Right hindlimb (tissue), 1 donor: ENCODE measurements around the gene WNT8B.

Source experiments
- DNase-seq: peaks from one replicate; pipeline ENCODE4 v3.0.0-alpha.2; 2018

WNT8B gene

DNA sequence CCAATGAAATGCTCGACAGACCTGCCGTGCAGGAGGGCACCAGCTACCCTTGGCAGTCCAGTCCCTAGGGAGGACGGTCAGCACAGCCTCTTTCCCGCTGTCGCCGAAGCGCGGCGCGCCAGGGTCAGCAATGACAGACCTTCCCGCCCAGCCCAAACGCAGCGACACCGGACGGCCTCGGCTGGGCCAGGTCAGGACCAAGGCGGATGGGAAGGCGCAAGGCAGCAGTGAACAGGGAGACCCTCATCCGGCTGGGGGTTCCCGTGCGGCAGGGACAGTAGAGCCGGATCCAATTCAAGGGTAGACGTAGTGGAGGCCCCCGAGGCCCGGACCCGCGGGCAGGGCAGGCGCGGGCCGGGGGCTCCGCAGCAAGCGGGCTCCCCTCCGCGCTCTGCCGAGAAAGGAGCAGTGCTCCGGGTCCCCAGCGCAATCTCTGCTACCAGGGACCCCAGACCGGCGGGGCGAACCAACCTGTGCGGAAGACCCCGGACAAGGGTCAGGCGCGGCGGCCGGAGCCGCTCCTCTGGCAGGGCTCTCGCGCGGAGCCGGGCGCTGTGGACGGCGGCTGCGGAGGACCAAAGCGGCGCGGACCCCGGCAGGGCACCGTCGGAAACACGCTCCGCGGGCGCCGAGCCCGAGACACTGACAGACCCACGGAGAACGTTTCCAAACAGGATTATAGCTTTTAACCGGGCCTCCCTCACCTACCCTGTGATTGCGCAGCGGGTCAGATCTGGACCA lies 56.7 kb downstream of the WNT8B start, which contains the start of gene SEC31B:
TSS of gene SEC31B (minus strand) at position 551 of the 741 bp plus-strand sequence. CDS start 2,909 bp downstream, outside the sequence.
- peak; percentile 53 for DNase-seq

DNA sequence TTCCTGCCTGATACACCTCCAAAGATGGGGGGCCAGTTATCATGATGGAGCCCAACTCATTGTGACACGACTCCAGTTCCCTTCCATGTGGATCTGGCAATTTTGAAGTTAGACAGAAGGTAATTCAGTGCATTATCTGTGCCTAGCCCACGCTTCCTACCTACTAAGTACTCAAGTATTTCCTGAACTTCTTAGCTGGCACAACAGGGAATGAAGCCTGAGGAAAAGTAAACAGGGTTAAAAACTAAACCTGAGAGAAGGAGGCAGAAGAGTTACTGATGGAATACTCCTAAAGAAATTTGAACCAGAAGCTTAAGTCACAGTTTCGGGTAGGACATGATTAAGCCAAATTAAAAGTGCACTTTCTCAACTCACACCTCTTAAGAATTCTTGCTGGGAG lies 58.0 kb downstream of the WNT8B start:
- no peak for DNase-seq

DNA sequence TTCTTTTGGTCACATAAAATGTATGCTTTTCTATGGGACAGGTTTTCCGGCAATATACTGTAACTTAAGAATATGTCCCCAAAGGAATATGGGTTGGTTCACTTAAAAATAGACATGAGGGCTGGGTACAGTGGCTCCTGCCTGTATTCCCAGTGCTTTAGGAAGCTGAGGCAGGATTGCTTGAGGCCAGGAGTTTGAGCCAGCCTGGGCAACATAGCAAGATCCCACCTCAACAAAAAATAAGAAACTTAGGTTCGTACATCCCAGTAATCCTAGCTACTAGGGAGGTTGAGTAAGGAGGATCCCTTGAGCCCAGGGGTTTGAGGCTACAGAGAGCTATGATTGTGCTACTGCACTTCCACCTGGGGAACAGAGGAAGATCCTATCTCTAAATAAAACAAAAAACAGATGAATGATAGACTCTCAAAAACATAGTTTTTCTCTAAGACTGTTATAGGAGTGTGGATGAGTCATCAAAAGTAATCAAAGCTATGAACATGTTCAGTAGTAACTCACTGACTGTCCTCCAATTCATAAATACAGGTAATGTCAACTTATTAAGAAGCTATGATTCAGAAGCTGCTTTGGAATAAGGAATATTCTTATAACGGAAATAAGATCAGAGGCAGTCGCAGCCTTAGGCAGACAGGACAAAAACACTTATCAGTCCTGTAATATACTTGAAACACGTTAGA lies 59.4 kb downstream of the WNT8B start:
- DNase-seq: no peak

DNA sequence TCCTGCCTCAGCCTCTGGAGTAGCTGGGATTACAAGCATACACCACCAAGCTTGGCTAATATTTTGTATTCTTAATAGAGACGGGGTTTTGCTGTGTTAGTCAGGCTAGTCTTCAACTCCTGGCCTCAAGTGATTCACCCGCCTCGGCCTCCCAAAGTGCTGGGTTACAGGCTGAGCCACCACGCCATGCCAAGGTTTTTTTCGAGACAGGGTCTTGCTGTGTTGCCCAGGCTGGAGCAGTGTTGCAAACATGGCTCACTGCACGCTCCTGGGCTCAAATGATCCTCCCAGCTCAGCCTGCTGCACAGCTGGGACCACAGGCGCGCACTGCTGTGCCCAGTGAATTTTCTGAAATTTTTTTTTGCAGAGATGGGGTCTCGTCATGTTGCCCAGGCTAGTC lies 60.1 kb downstream of the WNT8B start:
- no peak for DNase-seq

DNA sequence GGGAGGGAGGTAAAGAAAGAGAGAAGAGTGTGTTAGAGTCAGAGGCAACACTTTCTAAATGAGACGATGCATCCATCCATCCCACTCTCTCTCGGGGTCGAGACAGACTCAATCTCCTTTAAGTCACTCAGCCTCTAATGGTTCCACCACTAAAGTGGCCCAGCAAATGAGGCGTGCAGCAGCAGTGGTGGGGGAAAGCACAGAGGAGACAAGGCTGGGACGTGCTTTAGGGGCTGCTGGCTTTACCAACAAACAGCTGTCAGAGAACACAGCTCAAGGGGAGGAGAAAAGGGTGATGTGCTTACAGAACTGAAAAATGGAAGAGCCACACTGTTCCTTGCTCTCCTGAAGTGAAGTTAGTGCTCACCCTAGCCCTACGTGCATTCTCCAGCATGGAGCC lies 61.4 kb downstream of the WNT8B start:
- DNase-seq: no peak

DNA sequence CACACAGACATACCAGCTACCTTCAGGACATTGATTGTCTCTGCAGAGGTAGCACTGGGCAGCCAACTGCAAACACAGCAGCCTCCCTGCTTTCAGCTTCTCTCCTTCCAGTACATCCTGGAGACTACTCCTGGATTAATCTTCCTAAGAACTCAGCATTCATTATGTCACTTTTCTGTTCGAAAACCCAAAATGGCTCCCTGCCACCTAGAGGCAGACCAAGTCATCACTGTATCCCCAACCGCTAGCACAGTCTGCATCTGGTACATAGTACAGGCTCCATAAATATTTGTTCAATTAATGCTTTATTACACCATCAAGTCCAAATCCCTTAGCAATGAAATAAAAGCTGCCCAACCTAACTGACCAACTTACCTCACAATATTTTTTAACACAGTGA lies 61.8 kb downstream of the WNT8B start:
- DNase-seq: no peak

DNA sequence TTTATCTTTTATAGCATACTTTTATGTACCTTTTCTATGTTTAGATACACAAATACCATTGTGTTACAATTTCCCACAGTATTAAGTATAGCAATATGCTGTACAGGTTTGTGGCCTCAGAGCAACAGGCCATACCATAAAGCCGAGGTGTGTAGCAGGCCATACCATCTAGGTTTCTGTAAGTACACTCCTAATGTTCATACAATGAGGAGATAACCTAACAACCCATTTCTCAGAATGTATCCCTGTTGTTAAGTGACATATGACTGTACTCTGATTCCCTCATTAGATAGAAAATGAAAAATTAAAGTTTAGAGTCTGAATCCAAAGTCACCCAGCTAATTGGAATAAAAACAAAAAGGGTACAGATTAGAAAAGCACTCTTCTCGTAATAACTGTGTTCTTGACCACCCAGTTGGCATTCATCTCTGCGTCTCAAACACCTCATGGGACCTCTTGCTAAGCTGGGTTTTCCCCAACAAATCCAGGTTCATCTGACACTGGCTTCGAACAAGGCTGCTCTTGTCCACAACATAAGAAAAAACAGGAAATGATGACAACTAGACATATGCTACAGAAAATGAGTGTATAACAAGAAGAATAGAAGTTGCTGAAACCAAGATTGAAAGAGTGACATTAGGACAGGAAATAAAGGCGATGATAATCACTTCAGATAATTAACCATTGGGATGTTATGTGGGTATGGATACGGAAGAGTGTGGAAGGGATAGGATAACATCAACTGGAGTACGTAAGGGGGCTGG lies 65.5 kb downstream of the WNT8B start:
- DNase-seq: no peak

DNA sequence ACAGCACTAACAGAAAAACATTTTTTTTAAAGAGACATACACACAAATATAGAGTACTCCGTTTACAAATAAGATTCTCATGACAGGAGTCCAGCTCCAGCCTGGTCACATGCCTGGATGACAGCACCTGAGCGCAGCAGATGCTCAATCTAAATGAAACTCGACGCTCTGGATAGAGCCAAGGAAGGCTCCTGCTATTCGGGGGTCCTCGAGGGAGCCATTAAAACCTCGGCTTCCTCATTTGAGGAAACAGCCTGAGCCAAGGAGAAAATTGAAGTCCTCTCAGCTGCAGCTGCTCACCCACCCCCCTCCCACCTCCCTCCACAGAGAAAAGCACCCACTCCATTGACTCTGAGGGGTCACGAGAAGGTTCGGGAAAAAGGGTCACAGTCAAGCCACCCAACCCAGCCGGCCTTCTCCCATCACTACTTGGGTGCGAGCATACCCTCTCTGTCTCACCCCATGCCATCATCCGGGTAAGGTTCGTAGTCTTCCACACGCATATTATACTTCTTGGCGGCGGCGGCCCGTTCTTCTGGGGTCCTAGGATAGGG lies 66.2 kb downstream of the WNT8B start:
- peak; percentile 75 for DNase-seq

DNA sequence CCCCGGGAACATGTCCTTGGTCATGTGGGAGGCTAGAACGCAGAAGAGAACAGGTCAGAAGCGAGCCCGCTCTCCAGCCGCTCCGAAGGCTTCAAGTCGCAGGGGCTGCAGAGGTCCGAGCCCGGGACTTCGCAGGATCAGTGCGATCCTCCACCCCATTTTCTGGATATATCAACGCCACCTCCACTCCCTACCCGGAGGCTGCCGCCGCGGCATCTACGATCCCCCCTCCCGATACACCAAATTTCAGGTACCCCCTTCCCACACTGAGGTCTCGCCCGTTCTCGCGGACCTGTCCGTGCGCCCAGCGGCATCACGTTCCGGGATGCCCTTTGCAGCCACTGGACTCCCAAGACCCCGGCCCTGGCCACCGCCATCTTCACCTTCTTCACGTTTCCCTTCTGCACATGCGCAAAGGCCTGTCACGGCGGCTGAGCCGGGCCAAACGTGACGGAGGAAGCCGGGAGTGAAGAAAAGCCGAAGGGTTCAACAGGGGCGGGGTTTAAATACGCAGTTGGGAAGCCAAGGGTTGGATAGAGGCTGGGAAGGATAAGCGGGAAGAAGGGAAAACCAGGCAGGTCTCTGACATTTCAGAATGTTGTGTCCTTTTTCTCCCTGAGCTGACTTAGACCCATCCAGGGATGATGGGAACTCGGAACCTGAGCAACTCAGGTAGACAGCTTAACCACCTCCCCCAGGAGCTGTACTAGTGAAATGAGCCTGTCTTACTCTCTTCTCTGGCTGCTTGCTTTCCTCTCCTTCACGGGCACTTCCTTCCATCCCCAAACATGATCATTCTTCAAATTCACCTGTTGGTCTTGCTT lies 66.9 kb downstream of the WNT8B start, which contains the start of gene NDUFB8:
TSS of gene NDUFB8 (minus strand) at position 397 of the 824 bp plus-strand sequence. CDS start at position 377, 20 bp downstream.
- DNase-seq: peak; percentile 92

DNA sequence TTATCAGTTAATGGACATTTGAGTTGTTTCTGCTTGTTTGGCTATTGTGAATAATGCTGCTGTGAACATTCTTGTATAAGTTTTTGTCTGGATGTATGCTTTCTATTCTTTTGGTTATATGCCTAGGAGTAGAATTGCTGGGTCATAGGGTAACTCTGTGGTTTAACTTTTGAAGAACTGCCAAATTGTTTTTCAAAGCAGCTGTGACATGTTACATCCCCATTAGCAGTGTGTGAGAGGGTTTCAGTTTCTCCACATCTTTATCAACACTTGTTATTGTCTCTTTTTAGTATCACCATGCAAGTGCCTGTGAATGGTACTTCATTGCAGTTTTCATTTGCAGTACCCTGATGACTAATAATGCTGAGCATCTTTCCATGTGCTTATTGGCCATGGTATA lies 69.0 kb downstream of the WNT8B start:
- DNase-seq: no peak
